Activated CD8-positive, alpha-beta T cell treated with anti-CD3 and anti-CD28 coated beads for 36 hours (primary cell): Measurements from ENCODE around the gene TMOD2. TPM values are rescaled to one million over a fixed set of nuclear protein-coding genes. Genes with fewer than 3 reads are reported as not detected.
A peak's percentile ranks its signal among the peaks of the same experiment; 100 is the strongest.

ENCODE experiments used
- ATAC-seq: fragments of 200-7000 bp; cut with Tn5 transposase; one replicate; pipeline ENCODE4 v1.10.0; 2021; ENCODE audit warnings: mild to moderate bottlenecking, moderate library complexity
- CTCF ChIA-PET: fragments of 350-600 bp; sonication (Branson Sonifier 250); formaldehyde crosslinking; loops from one replicate; lab custom pipeline; 2021; ENCODE audit warnings: antibody characterized with exemption; lab: Charles Lee
- POLR2A ChIA-PET: fragments of 350-600 bp; sonication (Branson Sonifier 250); formaldehyde crosslinking; loops from one replicate; lab custom pipeline; 2021; ENCODE audit warnings: antibody characterized with exemption; lab: Charles Lee
- DNase-seq: peaks from one replicate; pipeline ENCODE4 v3.0.0-alpha.2; 2020
- H3K27ac Mint-ChIP-seq: one replicate; pipeline ENCODE4 v1.8.0; 2021; ENCODE audit warnings: mild to moderate bottlenecking, mixed read lengths
- H3K27me3 Mint-ChIP-seq: one replicate; pipeline ENCODE4 v1.8.0; 2021; ENCODE audit warnings: mixed read lengths
- H3K36me3 Mint-ChIP-seq: one replicate; pipeline ENCODE4 v1.8.0; 2021; ENCODE audit warnings: low read depth, mixed read lengths
- H3K4me1 Mint-ChIP-seq: one replicate; pipeline ENCODE4 v1.8.0; 2021; ENCODE audit warnings: low read depth, mixed read lengths
- H3K4me3 Mint-ChIP-seq: one replicate; pipeline ENCODE4 v1.8.0; 2021; ENCODE audit warnings: mild to moderate bottlenecking, moderate library complexity, mixed read lengths
- H3K9me3 Mint-ChIP-seq: one replicate; pipeline ENCODE4 v1.8.0; 2021; ENCODE audit warnings: mixed read lengths
- intact Hi-C: fragments of 100-400 bp; cut with micrococcal nuclease; formaldehyde crosslinking; loops from one replicate; pipeline ENCODE4 v1.10.0; 2022
- total RNA-seq, 2 experiments: library from RNA; stranded (reverse); gene quantifications; one replicate each; pipeline ENCODE4 v1.2.3, GENCODE V29; 2021
- TF ChIP-seq, protein P1 (sequence below): fragments of 200-600 bp; IDR thresholded peaks from one replicate; pipeline ENCODE4 v1.8.0; 2022; ENCODE audit warnings: antibody characterized with exemption, mild to moderate bottlenecking

The TMOD2 gene
- total RNA-seq, 2 experiments from 2014 or later = 4.8 to 7.0 TPM

DNA sequence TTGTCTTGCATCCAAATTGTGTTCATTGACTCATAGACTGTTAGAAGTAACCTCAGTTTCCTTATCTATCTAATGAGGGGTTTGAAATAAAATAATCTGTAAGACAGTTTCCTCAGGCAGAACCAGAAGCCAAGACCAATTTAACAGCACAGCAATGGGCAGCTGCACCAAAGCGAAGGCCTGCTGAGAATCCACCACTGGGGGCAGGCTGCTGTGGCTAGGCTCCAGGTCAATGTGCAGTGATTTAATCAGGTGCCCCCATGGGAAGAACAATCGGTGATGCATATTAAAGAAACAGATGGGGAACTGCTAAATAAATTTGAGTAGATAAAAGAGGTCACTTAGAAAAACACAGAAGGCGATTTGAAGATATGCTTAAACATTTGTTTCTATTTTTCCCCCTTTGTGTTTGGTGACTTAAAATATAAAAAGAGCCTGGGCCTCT, 50.0 kb downstream of the TMOD2 start:
- CTCF ChIA-PET = interaction anchor here (0.7 to 1.4 kb wide), 5 partner anchors 10 to 151 kb away, joined by 3 to 4 read pairs (median 3); no protein-coding TSS in a partner anchor
- Mint-ChIP-seq H3K27ac (no peak overlapping the region), H3K9me3 (no peaks in the 10 kb centered on the region), H3K4me3 (no peak overlapping the region), H3K27me3 (no peaks in the 10 kb centered on the region), H3K36me3 (peaks cover 5% of the 10 kb centered on the region), H3K4me1 (no peaks in the 10 kb centered on the region)
- TF ChIP-seq, protein P1, sequence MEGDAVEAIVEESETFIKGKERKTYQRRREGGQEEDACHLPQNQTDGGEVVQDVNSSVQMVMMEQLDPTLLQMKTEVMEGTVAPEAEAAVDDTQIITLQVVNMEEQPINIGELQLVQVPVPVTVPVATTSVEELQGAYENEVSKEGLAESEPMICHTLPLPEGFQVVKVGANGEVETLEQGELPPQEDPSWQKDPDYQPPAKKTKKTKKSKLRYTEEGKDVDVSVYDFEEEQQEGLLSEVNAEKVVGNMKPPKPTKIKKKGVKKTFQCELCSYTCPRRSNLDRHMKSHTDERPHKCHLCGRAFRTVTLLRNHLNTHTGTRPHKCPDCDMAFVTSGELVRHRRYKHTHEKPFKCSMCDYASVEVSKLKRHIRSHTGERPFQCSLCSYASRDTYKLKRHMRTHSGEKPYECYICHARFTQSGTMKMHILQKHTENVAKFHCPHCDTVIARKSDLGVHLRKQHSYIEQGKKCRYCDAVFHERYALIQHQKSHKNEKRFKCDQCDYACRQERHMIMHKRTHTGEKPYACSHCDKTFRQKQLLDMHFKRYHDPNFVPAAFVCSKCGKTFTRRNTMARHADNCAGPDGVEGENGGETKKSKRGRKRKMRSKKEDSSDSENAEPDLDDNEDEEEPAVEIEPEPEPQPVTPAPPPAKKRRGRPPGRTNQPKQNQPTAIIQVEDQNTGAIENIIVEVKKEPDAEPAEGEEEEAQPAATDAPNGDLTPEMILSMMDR = peak; percentile 18
- peak; percentile 39 for ATAC-seq
- intact Hi-C loops = no loop called here
- peak; percentile 23 for DNase-seq
- POLR2A ChIA-PET = no interaction called here

DNA sequence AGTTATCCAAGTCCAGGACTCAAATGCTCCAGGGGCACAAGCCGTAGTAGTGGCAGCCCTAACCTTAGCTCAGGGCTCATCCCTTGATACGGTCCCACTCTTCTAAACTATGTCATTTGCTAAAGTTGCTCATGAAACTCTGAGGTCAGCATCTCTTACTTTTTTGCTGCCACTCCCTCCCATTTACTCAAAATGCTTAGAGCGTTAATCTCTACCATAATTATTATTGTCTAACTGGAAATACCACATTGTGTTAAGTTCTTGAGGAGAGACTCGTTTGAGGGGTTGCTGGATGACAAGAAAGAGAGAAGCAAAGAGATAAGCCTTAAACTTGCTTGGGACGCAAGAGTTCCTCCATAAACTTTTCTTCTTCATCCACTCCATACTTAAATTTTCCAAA, 51.2 kb downstream of the TMOD2 start:
- Mint-ChIP-seq H3K27me3 (no peaks in the 10 kb centered on the region), H3K27ac (no peak overlapping the region), H3K36me3 (peaks cover 13% of the 10 kb centered on the region), H3K4me3 (no peak overlapping the region), H3K4me1 (no peaks in the 10 kb centered on the region), H3K9me3 (no peaks in the 10 kb centered on the region)
- CTCF ChIA-PET = interaction anchor here (0.7 to 1.4 kb wide), 5 partner anchors 9 to 153 kb away, joined by 3 to 4 read pairs (median 3); no protein-coding TSS in a partner anchor
- TF ChIP-seq, protein P1 = no peak
- POLR2A ChIA-PET = no interaction called here
- intact Hi-C loops = no loop called here
- ATAC-seq = no peak
- no peak for DNase-seq

DNA sequence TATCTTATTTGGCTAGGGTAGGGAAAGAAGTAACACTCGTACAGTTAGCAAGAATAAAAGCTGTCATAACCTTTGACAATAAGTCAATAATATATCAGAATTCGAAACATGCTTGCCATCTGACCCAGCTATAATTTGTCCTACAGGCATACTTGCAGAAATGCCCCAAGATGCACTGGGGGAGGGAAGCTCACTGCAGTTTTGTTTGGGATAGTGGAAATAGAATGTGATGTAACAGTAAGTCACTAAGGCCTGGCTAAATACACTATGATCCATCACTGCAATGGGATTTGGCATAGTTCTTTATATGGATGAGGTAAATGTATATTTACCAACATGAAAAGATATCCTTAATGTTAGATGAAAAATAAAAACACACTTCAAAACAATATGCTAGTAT, 52.6 kb downstream of the TMOD2 start:
- Mint-ChIP-seq H3K27ac (no peak overlapping the region), H3K4me1 (no peaks in the 10 kb centered on the region), H3K9me3 (no peaks in the 10 kb centered on the region), H3K27me3 (no peaks in the 10 kb centered on the region), H3K4me3 (no peak overlapping the region), H3K36me3 (peaks cover 18% of the 10 kb centered on the region)
- TF ChIP-seq, protein P1 = no peak
- ChIA-PET CTCF (interaction anchor here (0.7 to 1.9 kb wide), 2 partner anchors 11 to 28 kb away, joined by 3 to 6 read pairs; no protein-coding TSS in a partner anchor), POLR2A (no interaction called here)
- DNase-seq (no peak), ATAC-seq (no peak)
- intact Hi-C loops = no loop called here

DNA sequence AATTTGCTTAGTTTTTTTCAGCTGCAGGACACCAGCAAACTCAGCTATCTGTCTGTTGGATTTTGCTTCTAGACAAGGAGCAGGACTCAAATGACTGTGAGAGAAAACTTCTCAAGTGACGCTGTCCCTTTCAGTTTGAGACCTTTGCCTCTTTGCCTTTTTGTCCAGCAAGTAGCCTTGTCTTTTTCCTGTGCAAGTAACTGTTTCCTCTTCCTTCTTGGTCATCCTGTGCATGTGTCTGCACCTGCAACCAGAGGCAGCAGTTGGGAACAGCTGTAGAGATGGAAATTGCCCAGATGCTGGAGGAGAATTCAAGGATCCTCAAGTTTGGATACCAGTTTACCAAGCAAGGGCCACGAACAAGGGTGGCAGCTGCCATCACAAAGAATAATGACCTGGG, 54.7 kb downstream of the TMOD2 start:
- intact Hi-C loops = no loop called here
- ChIA-PET POLR2A (no interaction called here), CTCF (no interaction called here)
- H3K36me3 Mint-ChIP-seq = peaks cover 18% of the 10 kb centered on the region
- H3K27ac Mint-ChIP-seq = no peak overlapping the region
- H3K27me3 Mint-ChIP-seq = no peaks in the 10 kb centered on the region
- no peaks in the 10 kb centered on the region for H3K9me3 Mint-ChIP-seq
- ATAC-seq (no peak), DNase-seq (no peak)
- no peak overlapping the region for H3K4me3 Mint-ChIP-seq
- H3K4me1 Mint-ChIP-seq = no peaks in the 10 kb centered on the region
- TF ChIP-seq, protein P1 = no peak

DNA sequence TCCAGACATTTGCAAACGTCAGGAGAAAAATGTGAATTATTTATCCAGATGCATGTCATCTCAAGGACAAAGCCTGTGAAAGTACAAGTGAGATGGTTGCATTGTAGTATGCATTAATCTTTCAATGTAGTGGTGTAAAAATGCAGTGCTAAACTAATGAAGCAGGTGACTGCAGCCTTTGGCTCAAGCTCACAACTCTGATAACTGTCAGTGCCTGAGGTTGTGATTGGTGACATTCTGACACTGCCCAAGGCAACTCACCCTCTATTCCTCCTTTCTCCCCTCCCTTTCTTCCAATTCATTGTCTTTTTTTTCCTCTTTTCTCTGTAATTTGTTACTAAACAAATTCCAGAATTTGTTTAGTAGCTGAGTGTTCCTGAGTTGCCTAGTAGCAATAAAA, 58.1 kb downstream of the TMOD2 start:
- no peaks in the 10 kb centered on the region for H3K4me1 Mint-ChIP-seq
- H3K27ac Mint-ChIP-seq = no peak overlapping the region
- H3K4me3 Mint-ChIP-seq = no peak overlapping the region
- ATAC-seq (no peak), DNase-seq (no peak)
- CTCF ChIA-PET = interaction anchor here (0.9 kb wide), 1 partner anchor 32 kb away, joined by 3 read pairs; no protein-coding TSS in a partner anchor
- TF ChIP-seq, protein P1 = no peak
- POLR2A ChIA-PET = no interaction called here
- no peaks in the 10 kb centered on the region for H3K27me3 Mint-ChIP-seq
- peaks cover 20% of the 10 kb centered on the region for H3K36me3 Mint-ChIP-seq
- no peaks in the 10 kb centered on the region for H3K9me3 Mint-ChIP-seq
- intact Hi-C loops = no loop called here
